Activated CD4-positive, alpha-beta T cell treated with anti-CD3 and anti-CD28 coated beads, Interleukin-10, Interleukin-2, amounts not matched to agents 100 ng/mL and 50 ng/mL, durations not matched to agents 16 hours and 8 hours (primary cell): ENCODE results near the gene RPS3.

Source experiments
- DNase-seq: peaks from one replicate; pipeline ENCODE4 v3.0.0-alpha.2; 2020

The RPS3 gene

GRCh38 chr11:75435571-75435925 lies 36.2 kb downstream of the RPS3 start:
- DNase-seq, result no peak

DNA sequence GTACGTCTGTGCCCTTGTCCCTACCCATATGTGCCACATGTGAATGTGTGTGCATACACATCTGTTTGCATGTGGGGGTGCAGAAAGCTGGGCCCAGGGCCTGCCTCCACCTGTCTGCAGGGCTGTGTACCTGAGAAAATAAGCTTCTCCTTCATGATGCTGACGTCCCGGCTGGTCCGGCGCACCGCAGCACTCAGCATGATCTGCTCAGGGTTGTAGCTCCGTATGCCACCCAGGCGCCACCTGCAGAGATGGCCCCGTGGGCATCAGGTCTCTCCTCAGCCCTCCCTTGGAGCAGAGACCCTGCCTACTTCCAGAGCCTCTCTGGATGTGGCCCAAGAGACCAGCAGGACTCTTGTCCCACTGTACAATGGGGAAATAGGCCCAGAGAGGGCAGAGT lies 37.5 kb downstream of the RPS3 start:
- no peak for DNase-seq

DNA sequence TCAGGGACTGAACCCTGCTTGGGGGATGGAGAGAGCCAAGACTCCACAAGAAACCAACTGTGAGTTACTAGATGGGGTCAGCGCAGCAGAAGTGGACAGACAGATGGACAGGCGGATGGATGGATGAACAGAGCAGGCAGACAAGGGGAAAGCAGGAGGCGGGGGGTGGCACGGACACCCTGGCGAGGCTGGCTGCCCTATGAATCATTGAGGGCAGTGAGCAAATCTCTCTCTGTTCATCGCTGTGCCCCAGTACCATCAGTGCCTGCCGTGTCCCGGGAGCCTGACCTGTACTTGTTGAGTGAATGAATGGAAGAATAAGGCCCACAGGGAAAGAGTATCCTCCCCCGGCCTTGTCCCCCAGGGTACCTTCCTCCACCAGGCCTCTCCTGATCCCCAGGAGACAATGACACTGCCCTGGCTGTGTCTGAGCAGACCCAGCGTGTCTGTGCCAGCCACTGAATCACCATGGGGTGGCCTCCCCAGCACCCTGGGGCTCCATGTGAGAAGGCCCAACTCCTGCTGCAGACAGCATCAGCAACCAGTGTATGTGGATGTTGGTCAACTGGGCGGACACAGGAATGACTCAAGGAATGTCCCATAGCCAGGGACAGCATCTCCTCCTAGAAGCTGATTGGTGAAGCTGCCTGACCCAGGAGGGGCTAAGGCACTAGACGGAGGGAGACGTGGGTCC lies 38.8 kb downstream of the RPS3 start:
- DNase-seq, result no peak

- no peak for DNase-seq
Observed at GRCh38 chr11:75439026-75439425, 39.7 kb downstream of the RPS3 start.

DNA sequence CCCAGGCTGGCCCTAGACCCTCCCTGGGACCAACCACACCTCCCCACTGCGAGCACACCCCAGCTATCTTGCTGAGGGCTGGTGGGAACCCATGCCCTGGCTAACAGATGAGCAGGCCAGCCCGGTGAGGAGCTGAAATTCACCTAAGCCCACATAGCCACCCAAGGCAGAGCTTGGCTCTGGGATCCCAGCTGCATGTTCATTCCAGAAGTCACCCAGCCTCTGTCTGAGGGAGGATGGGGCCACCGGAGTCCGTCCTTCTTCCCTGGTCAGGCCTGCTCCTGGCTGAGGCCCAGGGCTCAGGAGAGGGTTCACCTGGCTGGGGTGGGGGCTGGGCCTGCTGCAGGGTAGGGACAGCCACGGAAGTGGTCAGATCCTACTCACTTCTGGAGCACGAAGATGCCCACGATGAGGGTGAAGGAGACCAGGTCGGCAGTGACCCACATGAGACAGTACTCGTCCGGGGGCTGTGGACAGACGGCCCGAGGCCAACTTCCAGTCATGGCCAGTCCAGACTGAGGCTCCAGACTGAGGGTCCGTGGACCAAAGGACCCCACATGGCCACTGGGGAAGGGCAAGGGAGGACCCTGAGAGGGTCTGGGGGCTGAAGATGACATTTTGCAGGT lies 40.3 kb downstream of the RPS3 start:
- DNase-seq, result no peak

DNA sequence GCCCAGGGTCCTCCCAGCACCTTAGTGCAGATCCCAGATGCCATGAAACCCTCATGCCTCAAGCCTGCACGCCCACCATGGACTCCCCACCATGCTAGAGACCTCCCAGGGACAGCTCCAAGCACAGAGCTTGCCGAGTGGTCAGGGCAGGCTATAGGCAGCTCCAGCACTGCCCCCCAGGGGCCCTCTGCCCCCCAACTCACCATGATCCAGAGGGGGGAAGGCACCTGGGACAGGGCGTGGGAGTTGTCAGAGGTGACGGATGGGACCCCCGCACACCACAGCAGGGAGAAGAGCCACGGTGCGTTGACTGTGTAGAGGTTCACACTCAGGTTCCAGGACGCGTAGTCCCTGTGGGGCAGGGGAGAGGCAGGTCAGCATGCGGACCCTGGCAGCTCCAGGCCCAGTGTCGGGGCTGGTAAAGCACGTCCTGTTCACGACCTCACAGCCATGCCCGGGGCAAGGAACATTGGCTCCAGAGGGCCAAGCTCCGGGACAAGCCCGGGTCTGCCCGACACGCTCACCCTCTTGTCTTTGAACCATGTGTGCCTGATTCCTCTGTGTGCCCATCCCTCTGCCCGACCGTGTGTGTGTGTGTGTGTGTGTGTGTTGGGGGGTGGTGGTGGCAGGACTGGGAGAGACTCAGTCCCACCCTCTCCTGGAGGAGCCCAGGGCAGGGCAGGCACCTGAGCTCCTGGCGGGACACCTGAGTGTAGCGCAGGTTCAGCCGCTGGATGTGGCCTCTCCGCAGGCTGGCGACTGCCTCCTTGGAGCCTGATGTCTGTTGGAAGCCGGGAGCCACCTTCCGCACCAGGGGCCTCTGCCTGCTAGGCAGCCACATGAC lies 41.9 kb downstream of the RPS3 start:
- DNase-seq, result no peak

DNA sequence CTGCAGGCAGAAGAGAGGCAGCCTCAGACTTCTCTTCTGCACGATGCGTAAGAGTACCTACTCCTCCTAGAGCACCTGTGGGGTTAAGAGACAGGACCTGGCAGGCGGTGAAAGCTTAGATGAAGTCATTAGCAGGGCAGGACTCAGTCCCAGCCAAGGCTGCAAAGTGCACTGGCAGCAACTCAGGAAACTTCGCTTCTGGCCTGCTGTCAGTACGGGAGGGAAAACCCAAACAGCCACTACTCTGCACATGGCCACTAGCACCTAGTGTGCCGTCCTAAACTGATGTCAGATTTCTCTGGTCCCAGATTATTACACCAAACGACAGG lies 42.5 kb downstream of the RPS3 start:
- no peak for DNase-seq

GRCh38 chr11:75442161-75442885 lies 43.0 kb downstream of the RPS3 start:
- DNase-seq, result no peak

GRCh38 chr11:75443043-75443442 lies 43.7 kb downstream of the RPS3 start:
- no peak for DNase-seq

- DNase-seq, result peak; percentile 72
Observed at GRCh38 chr11:75445315-75445953, 46.1 kb downstream of the RPS3 start.

DNA sequence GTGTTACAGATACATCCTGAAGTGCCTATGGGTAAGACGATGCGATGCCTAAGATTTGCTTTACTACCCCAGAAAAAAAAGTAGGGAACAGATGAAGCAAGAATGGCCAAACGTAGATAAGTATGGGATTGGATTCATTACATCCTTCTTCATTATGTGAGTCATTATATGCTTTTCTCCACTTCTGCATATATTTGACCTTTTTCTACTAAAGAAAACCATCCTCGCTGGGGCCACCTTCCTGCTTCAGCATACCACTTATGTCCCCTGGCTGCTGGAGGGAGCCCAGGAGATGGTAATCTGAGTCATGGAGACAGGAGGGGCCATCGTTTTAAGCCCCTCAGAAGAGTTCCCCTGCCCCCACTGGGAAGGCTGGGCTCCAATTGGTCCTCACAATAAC lies 48.1 kb downstream of the RPS3 start:
- DNase-seq, result no peak

GRCh38 chr11:75449271-75449670 lies 50.0 kb downstream of the RPS3 start:
- no peak for DNase-seq

DNA sequence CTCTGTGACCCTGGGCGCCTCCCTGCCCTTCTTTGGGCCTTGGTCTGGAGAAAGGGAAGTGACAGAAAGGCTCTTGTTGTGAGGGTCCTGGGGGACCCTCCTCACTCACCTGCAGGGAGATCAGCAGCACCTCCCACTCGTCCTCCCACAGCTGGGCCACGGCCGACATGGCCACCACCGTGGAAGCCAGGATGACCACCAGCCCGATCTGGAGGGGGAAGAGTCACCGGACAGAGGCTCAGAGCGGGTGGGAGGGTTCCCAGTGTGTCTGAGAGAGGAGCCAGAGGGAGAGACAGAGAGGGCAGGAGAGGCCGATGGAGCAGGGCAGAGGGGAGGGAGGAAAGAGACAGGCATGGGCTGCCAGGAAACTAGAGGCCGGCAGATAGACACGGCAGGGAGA lies 50.5 kb downstream of the RPS3 start:
- DNase-seq, result no peak

DNA sequence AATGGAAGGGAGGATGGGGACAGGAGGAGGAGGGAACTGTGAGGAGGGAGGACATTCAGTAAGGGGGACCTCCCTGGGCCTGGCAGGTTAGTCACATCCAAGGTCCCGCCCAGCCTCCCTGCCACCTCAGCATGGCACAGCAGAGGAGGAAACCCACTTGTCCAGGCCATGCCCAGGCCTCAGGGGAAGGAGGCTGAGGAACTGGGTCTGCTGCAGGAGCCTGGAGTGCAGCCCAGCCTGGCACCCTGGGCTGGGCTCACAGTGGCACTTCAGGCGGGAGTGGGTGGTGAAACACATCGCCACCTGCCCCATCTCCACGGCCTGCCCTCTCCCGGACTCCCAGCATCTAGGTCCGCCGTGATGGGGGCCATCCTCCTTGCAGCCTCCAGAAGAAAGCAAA lies 50.9 kb downstream of the RPS3 start:
- no peak for DNase-seq

GRCh38 chr11:75450826-75451821 lies 51.8 kb downstream of the RPS3 start:
- peak; percentile 51 for DNase-seq

- DNase-seq, result no peak
Observed at GRCh38 chr11:75453916-75454655, 54.8 kb downstream of the RPS3 start.

- DNase-seq, result no peak
Observed at GRCh38 chr11:75454987-75455386, 55.7 kb downstream of the RPS3 start.
